Glutamatergic neuron (in vitro differentiated cells): ENCODE data around the gene TSHZ2. TPM values are rescaled to one million over a fixed set of nuclear protein-coding genes. Genes with fewer than 3 reads are reported as not detected.

Experiments used
- DNase-seq: peaks from one replicate; pipeline ENCODE4 v3.0.0; 2022
- H3K27ac Mint-ChIP-seq: one replicate; pipeline ENCODE4 v1.8.0; 2020; ENCODE audit warnings: mild to moderate bottlenecking, mixed read lengths, inconsistent platforms; ENCODE audit not compliant: unreplicated experiment
- H3K27me3 Mint-ChIP-seq: one replicate; pipeline ENCODE4 v1.8.0; 2020; ENCODE audit warnings: mild to moderate bottlenecking, moderate library complexity, mixed read lengths, inconsistent platforms; ENCODE audit not compliant: unreplicated experiment
- H3K36me3 Mint-ChIP-seq: one replicate; pipeline ENCODE4 v1.8.0; 2020; ENCODE audit warnings: mild to moderate bottlenecking, mixed read lengths, inconsistent platforms; ENCODE audit not compliant: unreplicated experiment
- H3K4me1 Mint-ChIP-seq: one replicate; pipeline ENCODE4 v1.8.0; 2020; ENCODE audit warnings: mild to moderate bottlenecking, low read depth, mixed read lengths, inconsistent platforms; ENCODE audit not compliant: unreplicated experiment
- H3K4me3 Mint-ChIP-seq: one replicate; pipeline ENCODE4 v1.8.0; 2020; ENCODE audit warnings: mild to moderate bottlenecking, mixed read lengths, inconsistent platforms; ENCODE audit not compliant: unreplicated experiment
- H3K9me3 Mint-ChIP-seq: one replicate; pipeline ENCODE4 v1.8.0; 2020; ENCODE audit warnings: mild to moderate bottlenecking, moderate library complexity, mixed read lengths, inconsistent platforms; ENCODE audit not compliant: unreplicated experiment
- total RNA-seq: library from RNA; stranded (reverse); fragmentation: NEBNext Ultra II Directional; extraction: Animal tissue kit (Norgen Biotek cat#: 25700); gene quantifications from one replicate; pipeline ENCODE4 v1.2.1, GENCODE V29; 2021; ENCODE audit not compliant: unreplicated experiment
- TF ChIP-seq, protein P1 (sequence below): fragments of 200-600 bp; sonication (generic); IDR thresholded peaks from one replicate; pipeline ENCODE4 v1.5.0; 2021; ENCODE audit not compliant: partially characterized antibody, unreplicated experiment

The TSHZ2 gene
- total RNA-seq, 1 donor from 2014 or later = 10.0 TPM

DNA sequence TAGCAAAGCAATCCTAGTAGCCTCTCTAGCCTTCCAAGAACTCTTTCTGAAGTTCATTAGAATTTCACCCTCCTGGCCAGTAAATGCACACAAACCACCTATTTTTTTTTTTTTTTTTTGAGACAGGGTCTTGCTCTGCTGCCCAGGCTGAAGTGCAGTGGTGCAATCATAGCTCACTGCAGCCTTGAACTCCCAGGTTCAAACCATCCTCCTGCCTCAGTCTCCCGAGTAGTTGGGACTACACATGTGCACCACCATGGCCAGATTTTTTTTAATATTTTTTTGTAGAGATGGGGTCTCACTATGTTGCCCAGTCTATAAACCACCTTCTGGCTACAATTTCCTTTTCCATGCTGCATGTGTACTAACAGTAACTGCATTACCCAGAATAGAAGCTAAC is 320.2 kb downstream of the TSHZ2 start:
- Mint-ChIP-seq H3K27me3 (no peaks in the 10 kb centered on the region), H3K36me3 (no peaks in the 10 kb centered on the region), H3K9me3 (peaks cover 5% of the 10 kb centered on the region), H3K27ac (no peak overlapping the region), H3K4me3 (no peak overlapping the region), H3K4me1 (peaks cover 3% of the 10 kb centered on the region)
- no peak for DNase-seq
- TF ChIP-seq, protein P1, sequence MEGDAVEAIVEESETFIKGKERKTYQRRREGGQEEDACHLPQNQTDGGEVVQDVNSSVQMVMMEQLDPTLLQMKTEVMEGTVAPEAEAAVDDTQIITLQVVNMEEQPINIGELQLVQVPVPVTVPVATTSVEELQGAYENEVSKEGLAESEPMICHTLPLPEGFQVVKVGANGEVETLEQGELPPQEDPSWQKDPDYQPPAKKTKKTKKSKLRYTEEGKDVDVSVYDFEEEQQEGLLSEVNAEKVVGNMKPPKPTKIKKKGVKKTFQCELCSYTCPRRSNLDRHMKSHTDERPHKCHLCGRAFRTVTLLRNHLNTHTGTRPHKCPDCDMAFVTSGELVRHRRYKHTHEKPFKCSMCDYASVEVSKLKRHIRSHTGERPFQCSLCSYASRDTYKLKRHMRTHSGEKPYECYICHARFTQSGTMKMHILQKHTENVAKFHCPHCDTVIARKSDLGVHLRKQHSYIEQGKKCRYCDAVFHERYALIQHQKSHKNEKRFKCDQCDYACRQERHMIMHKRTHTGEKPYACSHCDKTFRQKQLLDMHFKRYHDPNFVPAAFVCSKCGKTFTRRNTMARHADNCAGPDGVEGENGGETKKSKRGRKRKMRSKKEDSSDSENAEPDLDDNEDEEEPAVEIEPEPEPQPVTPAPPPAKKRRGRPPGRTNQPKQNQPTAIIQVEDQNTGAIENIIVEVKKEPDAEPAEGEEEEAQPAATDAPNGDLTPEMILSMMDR = no peak

DNA sequence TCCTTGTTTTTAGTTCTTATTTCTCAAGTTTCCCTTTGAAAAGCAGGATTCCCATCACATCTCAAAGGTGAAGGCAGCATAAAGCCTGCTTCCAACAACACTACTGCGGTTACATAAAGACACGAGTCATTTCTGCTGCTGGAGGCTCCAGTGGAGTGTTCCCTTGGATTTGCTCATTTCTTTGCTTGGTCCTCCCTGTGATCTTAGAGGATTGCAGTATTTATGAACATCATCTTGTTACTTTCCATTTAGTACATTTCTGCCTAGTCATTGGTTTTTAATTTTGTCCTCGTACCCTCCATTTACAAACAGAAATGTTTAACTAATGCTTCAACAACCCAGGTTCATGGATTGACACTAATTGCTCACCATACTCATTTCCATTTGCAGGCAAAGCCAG is 322.6 kb downstream of the TSHZ2 start:
- H3K27me3 Mint-ChIP-seq = no peaks in the 10 kb centered on the region
- TF ChIP-seq, protein P1 = no peak
- no peaks in the 10 kb centered on the region for H3K36me3 Mint-ChIP-seq
- H3K9me3 Mint-ChIP-seq = peaks cover 5% of the 10 kb centered on the region
- no peak overlapping the region for H3K27ac Mint-ChIP-seq
- peaks cover 10% of the 10 kb centered on the region for H3K4me1 Mint-ChIP-seq
- H3K4me3 Mint-ChIP-seq = no peak overlapping the region
- DNase-seq = no peak

DNA sequence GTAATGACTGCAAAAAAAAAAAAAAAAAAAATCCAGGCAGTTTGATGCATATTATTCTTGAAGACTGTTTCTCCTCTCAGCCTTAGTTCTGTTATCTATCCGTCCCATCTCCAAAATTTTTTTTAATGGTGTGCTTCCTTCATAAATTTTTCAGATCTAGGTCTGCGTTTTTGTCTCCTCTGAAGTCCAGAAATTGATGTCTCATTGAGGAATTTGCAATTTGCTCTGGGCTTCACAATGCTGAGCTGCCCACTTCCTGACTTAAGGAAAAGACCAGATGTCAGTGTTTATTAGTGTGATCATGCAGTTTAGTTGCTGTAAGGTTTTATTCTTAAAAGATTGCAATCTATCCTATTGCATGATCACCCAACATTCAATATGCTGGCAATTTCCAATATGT is 323.9 kb downstream of the TSHZ2 start:
- H3K9me3 Mint-ChIP-seq = peaks cover 5% of the 10 kb centered on the region
- no peaks in the 10 kb centered on the region for H3K36me3 Mint-ChIP-seq
- no peak overlapping the region for H3K4me3 Mint-ChIP-seq
- H3K27ac Mint-ChIP-seq = no peak overlapping the region
- DNase-seq = no peak
- TF ChIP-seq, protein P1 = no peak
- no peaks in the 10 kb centered on the region for H3K27me3 Mint-ChIP-seq
- H3K4me1 Mint-ChIP-seq = peaks cover 10% of the 10 kb centered on the region

DNA sequence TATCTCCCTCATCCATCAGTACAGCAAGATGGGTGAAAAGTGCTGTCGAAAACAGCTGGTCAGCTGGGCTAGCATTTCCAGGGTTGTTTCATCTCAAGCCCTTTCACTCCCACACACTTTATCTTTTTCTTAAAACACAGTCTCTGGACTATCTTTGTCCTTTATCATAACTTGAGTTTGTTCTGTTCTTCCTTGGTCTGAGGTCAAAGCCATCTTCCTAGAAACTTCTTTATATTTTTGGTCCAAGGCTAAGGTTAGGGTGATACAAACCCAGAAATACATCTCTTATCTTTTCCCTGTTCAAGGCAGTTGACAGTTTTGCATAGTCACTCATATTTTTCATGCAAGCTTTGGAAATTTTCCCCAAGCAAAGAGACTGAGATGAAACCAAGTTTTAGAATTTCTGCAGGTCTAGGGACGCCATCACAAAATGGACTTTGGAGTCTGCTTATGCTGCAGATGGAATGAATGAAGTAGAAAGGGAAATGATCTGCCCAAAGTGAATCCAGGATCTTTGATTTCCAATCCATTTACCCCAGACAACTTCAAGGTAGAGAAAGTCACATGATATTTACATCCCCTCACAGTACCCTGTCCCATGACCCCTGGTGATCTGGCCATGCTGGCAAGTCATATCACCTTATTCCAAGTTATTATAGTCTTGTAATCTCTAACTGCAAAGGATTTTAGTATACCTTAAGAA is 324.4 kb downstream of the TSHZ2 start:
- no peak for DNase-seq
- Mint-ChIP-seq H3K27ac (no peak overlapping the region), H3K36me3 (no peaks in the 10 kb centered on the region), H3K4me3 (no peak overlapping the region), H3K4me1 (peaks cover 10% of the 10 kb centered on the region), H3K27me3 (no peaks in the 10 kb centered on the region), H3K9me3 (peaks cover 5% of the 10 kb centered on the region)
- TF ChIP-seq, protein P1 = no peak

DNA sequence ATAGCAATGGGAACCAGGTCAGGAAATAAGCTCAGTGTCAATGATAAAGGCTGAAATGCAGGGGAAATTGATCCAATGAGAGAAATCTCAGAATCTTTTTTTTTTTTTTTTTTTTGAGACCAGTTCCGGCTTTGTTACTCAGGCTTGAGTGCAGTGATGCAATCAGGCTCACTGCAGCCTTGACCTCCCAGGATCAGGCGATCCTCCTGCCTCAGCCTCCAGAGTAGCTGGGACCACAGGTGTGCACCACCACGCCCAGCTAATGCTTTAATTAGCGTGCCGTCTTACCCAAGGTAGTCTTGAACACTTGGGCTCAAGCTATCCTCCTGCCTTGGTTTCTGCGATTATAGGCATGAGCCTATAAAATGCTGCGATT is 325.0 kb downstream of the TSHZ2 start:
- no peak overlapping the region for H3K27ac Mint-ChIP-seq
- no peak for DNase-seq
- peaks cover 10% of the 10 kb centered on the region for H3K4me1 Mint-ChIP-seq
- peaks cover 5% of the 10 kb centered on the region for H3K9me3 Mint-ChIP-seq
- H3K4me3 Mint-ChIP-seq = no peak overlapping the region
- TF ChIP-seq, protein P1 = no peak
- H3K27me3 Mint-ChIP-seq = no peaks in the 10 kb centered on the region
- no peaks in the 10 kb centered on the region for H3K36me3 Mint-ChIP-seq
